ENCODE data around the gene DDX3X. TPM values are rescaled to one million over a fixed set of nuclear protein-coding genes. Genes with fewer than 3 reads are reported as not detected.
"Not testable (repeated sequence)": the region's sequence is repeated elsewhere in the genome, so short reads cannot be mapped to it uniquely, and the experiment has no call there.

DDX3X gene
- total RNA-seq, result 100 to 1,000 TPM; 118 to 207 TPM

GRCh38 chrX:41333744-41334362 is at the start of gene DDX3X:
Gene DDX3X (plus strand): TSS chrX:41334162. CDS start chrX:41334253, 91 bp downstream.
- peak within 1 kb of the TSS; percentile 99 for H3K27ac Mint-ChIP-seq
- H3K4me1 Mint-ChIP-seq, result peaks cover 20% of the 10 kb centered on the region
- CTCF ChIA-PET, result no interaction called here
- no peaks in the 10 kb centered on the region for H3K27me3 Mint-ChIP-seq
- peaks cover 45% of the 10 kb centered on the region for H3K36me3 Mint-ChIP-seq (ENCODE audit: low read depth)
- intact Hi-C loops (cut with DNase I, micrococcal nuclease), result loop anchor here (1.0 to 10.0 kb wide), 13 partner anchors 49 to 1229 kb away; partner anchors contain the start of genes ATP6AP2 (in 1 of the 2), CASK (in 1 of the 2), CXorf38 (in 1 of the 2) and MED14 (in 1 of the 2)
- H3K9me3 Mint-ChIP-seq (ENCODE audit: low read depth), result no peaks in the 10 kb centered on the region
- POLR2A ChIA-PET, result interaction anchor here (0.7 to 1.4 kb wide), 6 partner anchors 14 to 1483 kb away, joined by 3 to 7 read pairs (median 5); no protein-coding TSS in a partner anchor
- DNase-seq (peak; percentile 89), ATAC-seq (peak; percentile 62)
- H3K4me3 Mint-ChIP-seq, result peak within 1 kb of the TSS; percentile 90

GRCh38 chrX:41285928-41286327 is 48.0 kb upstream of the DDX3X start:
- ATAC-seq; H3K27me3 Mint-ChIP-seq; H3K4me1 Mint-ChIP-seq; DNase-seq; H3K4me3 Mint-ChIP-seq; intact Hi-C loops (cut with DNase I, micrococcal nuclease); CTCF ChIA-PET; H3K36me3 Mint-ChIP-seq (ENCODE audit: low read depth); H3K27ac Mint-ChIP-seq; H3K9me3 Mint-ChIP-seq (ENCODE audit: low read depth): not testable (repeated sequence)
- POLR2A ChIA-PET, result interaction anchor here (0.7 kb wide), 1 partner anchor 97 kb away, joined by 3 read pairs; no protein-coding TSS in a partner anchor

GRCh38 chrX:41288641-41289040 is 45.3 kb upstream of the DDX3X start:
- ATAC-seq (no peak), DNase-seq (no peak)
- Mint-ChIP-seq H3K4me3 (no peak overlapping the region), H3K27me3 (no peaks in the 10 kb centered on the region), H3K36me3 (ENCODE audit: low read depth) (no peaks in the 10 kb centered on the region), H3K9me3 (ENCODE audit: low read depth) (peaks cover 4% of the 10 kb centered on the region), H3K27ac (no peak overlapping the region), H3K4me1 (no peaks in the 10 kb centered on the region)
- intact Hi-C loops (cut with DNase I, micrococcal nuclease), result no loop called here
- POLR2A ChIA-PET, result no interaction called here
- CTCF ChIA-PET, result no interaction called here

GRCh38 chrX:41289095-41289494 is 44.9 kb upstream of the DDX3X start:
- peaks cover 4% of the 10 kb centered on the region for H3K9me3 Mint-ChIP-seq (ENCODE audit: low read depth)
- intact Hi-C loops (cut with DNase I, micrococcal nuclease), result no loop called here
- no peaks in the 10 kb centered on the region for H3K36me3 Mint-ChIP-seq (ENCODE audit: low read depth)

GRCh38 chrX:41291309-41291708 is 42.7 kb upstream of the DDX3X start:
- ChIA-PET POLR2A (no interaction called here), CTCF (no interaction called here)
- peaks cover 4% of the 10 kb centered on the region for H3K9me3 Mint-ChIP-seq (ENCODE audit: low read depth)
- H3K36me3 Mint-ChIP-seq (ENCODE audit: low read depth), result no peaks in the 10 kb centered on the region
- no peak overlapping the region for H3K4me3 Mint-ChIP-seq
- no peaks in the 10 kb centered on the region for H3K27me3 Mint-ChIP-seq
- no peak overlapping the region for H3K27ac Mint-ChIP-seq
- intact Hi-C loops (cut with DNase I, micrococcal nuclease), result no loop called here
- no peak for ATAC-seq
- no peaks in the 10 kb centered on the region for H3K4me1 Mint-ChIP-seq
- DNase-seq, result no peak

More at GRCh38 chrX:41289095-41289494, 44.9 kb upstream of the DDX3X start:
- Mint-ChIP-seq H3K4me3 (no peak overlapping the region), H3K4me1 (no peaks in the 10 kb centered on the region), H3K27me3 (no peaks in the 10 kb centered on the region), H3K27ac (no peak overlapping the region)
- POLR2A ChIA-PET, result no interaction called here
- ATAC-seq (no peak), DNase-seq (no peak)
- CTCF ChIA-PET, result no interaction called here

GRCh38 chrX:41293269-41293668 is 40.7 kb upstream of the DDX3X start:
- ChIA-PET POLR2A (no interaction called here), CTCF (interaction anchor here (0.6 to 1.4 kb wide), 3 partner anchors 39 to 113 kb away, joined by 3 to 6 read pairs (median 3); no protein-coding TSS in a partner anchor)
- intact Hi-C loops (cut with DNase I, micrococcal nuclease), result no loop called here
- Mint-ChIP-seq H3K27me3 (no peaks in the 10 kb centered on the region), H3K36me3 (ENCODE audit: low read depth) (no peaks in the 10 kb centered on the region), H3K9me3 (ENCODE audit: low read depth) (peaks cover 4% of the 10 kb centered on the region), H3K4me3 (no peak overlapping the region), H3K27ac (no peak overlapping the region), H3K4me1 (no peaks in the 10 kb centered on the region)
- peak; percentile 57 for ATAC-seq
- DNase-seq, result peak; percentile 33

GRCh38 chrX:41300758-41301437 is 33.1 kb upstream of the DDX3X start:
- CTCF ChIA-PET, result no interaction called here
- Mint-ChIP-seq H3K4me1 (no peaks in the 10 kb centered on the region), H3K27ac (no peak overlapping the region), H3K27me3 (no peaks in the 10 kb centered on the region), H3K9me3 (ENCODE audit: low read depth) (no peaks in the 10 kb centered on the region), H3K36me3 (ENCODE audit: low read depth) (no peaks in the 10 kb centered on the region), H3K4me3 (no peak overlapping the region)
- POLR2A ChIA-PET, result no interaction called here
- ATAC-seq (no peak), DNase-seq (no peak)
- intact Hi-C loops (cut with DNase I, micrococcal nuclease), result no loop called here

GRCh38 chrX:41301438-41301824 is 32.5 kb upstream of the DDX3X start:
- Mint-ChIP-seq H3K36me3 (ENCODE audit: low read depth) (no peaks in the 10 kb centered on the region), H3K27me3 (no peaks in the 10 kb centered on the region), H3K4me1 (no peaks in the 10 kb centered on the region), H3K27ac (no peak overlapping the region), H3K4me3 (no peak overlapping the region), H3K9me3 (ENCODE audit: low read depth) (no peaks in the 10 kb centered on the region)
- POLR2A ChIA-PET, result no interaction called here
- intact Hi-C loops (cut with DNase I, micrococcal nuclease), result no loop called here
- ATAC-seq, result no peak
- CTCF ChIA-PET, result no interaction called here
- no peak for DNase-seq

GRCh38 chrX:41302370-41302769 is 31.6 kb upstream of the DDX3X start:
- H3K27me3 Mint-ChIP-seq, result no peaks in the 10 kb centered on the region
- intact Hi-C loops (cut with DNase I, micrococcal nuclease), result no loop called here
- H3K4me1 Mint-ChIP-seq, result no peaks in the 10 kb centered on the region
- H3K36me3 Mint-ChIP-seq (ENCODE audit: low read depth), result no peaks in the 10 kb centered on the region
- CTCF ChIA-PET, result no interaction called here
- no peak for ATAC-seq
- no peak overlapping the region for H3K27ac Mint-ChIP-seq
- DNase-seq, result no peak
- H3K9me3 Mint-ChIP-seq (ENCODE audit: low read depth), result no peaks in the 10 kb centered on the region
- H3K4me3 Mint-ChIP-seq, result no peak overlapping the region
- POLR2A ChIA-PET, result no interaction called here

- Mint-ChIP-seq H3K4me3 (no peak overlapping the region), H3K27me3 (no peaks in the 10 kb centered on the region), H3K36me3 (ENCODE audit: low read depth) (no peaks in the 10 kb centered on the region), H3K27ac (no peak overlapping the region), H3K4me1 (no peaks in the 10 kb centered on the region), H3K9me3 (ENCODE audit: low read depth) (no peaks in the 10 kb centered on the region)
- ChIA-PET POLR2A (no interaction called here), CTCF (no interaction called here)
- no peak for ATAC-seq
- intact Hi-C loops (cut with DNase I, micrococcal nuclease), result no loop called here
- no peak for DNase-seq
Measured at GRCh38 chrX:41303013-41303412, 30.9 kb upstream of the DDX3X start.

- ChIA-PET CTCF (no interaction called here), POLR2A (no interaction called here)
- Mint-ChIP-seq H3K4me1 (no peaks in the 10 kb centered on the region), H3K36me3 (ENCODE audit: low read depth) (no peaks in the 10 kb centered on the region), H3K27me3 (no peaks in the 10 kb centered on the region), H3K27ac (no peak overlapping the region), H3K4me3 (no peak overlapping the region), H3K9me3 (ENCODE audit: low read depth) (no peaks in the 10 kb centered on the region)
- DNase-seq, result no peak
- ATAC-seq, result no peak
- intact Hi-C loops (cut with DNase I, micrococcal nuclease), result no loop called here
Measured at GRCh38 chrX:41304178-41304577, 29.8 kb upstream of the DDX3X start.

- H3K36me3 Mint-ChIP-seq (ENCODE audit: low read depth), result no peaks in the 10 kb centered on the region
- H3K4me3 Mint-ChIP-seq, result no peak overlapping the region
- ChIA-PET CTCF (no interaction called here), POLR2A (interaction anchor here (0.9 kb wide), 1 partner anchor 44 kb away, joined by 3 read pairs; no protein-coding TSS in a partner anchor)
- H3K4me1 Mint-ChIP-seq, result peaks cover 2% of the 10 kb centered on the region
- intact Hi-C loops (cut with DNase I, micrococcal nuclease), result no loop called here
- DNase-seq, result no peak
- no peaks in the 10 kb centered on the region for H3K27me3 Mint-ChIP-seq
- ATAC-seq, result no peak
- no peak overlapping the region for H3K27ac Mint-ChIP-seq
- H3K9me3 Mint-ChIP-seq (ENCODE audit: low read depth), result no peaks in the 10 kb centered on the region
Measured at GRCh38 chrX:41308884-41309647, 24.9 kb upstream of the DDX3X start.

All from activated CD4-positive, alpha-beta T cell treated with anti-CD3 and anti-CD28 coated beads for 36 hours (primary cell).